Measurements from ENCODE around the gene MAML2.

MAML2 gene

DNA sequence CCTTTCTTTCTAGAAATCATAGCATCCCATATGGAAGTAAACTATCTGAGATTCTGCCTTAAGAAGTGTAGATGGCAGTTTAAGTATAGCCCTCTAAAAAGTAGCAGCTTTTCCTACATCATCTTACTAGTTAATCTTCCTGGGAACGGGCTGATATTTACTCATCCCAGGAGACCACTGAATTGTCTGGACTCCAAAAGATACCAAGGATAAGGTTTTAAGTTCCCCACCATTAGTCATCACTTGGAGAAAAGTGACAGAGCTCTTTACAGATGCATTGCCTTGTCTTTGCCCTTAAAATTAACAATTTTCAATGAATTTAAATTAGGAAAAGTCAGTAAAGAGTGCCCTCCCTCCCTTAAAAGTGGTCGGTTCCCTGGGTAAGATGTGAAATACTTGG, 129.5 kb downstream of the MAML2 start:
- DNase-seq (ENCODE audit: low read depth, low spot score), result no peak

- DNase-seq (ENCODE audit: low read depth, low spot score), result no peak
Measured at GRCh38 chr11:96211436-96211835, 131.6 kb downstream of the MAML2 start.

GRCh38 chr11:96207459-96208449, 135.2 kb downstream of the MAML2 start:
- no peak for DNase-seq (ENCODE audit: low read depth, low spot score)

DNA sequence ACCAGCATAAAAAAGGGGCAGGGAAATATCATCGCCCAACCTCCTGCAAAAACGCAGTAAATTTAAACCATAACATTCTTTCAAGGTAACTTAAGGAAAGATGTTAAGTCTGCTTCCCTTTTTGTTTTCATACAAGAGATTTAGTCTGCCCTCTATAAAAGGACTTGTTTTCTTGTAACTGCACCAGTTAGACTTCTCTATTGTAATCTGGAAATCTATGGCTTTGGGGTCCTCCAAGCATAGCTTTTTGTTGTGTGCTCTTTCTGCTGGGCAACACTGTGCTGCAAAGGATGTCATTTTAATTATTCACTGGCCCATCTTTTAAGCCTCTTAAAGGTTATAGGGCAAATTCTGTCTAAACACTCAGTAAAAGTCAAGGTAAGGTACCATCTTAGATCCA, 136.0 kb downstream of the MAML2 start:
- DNase-seq (ENCODE audit: low read depth, low spot score), result no peak

DNA sequence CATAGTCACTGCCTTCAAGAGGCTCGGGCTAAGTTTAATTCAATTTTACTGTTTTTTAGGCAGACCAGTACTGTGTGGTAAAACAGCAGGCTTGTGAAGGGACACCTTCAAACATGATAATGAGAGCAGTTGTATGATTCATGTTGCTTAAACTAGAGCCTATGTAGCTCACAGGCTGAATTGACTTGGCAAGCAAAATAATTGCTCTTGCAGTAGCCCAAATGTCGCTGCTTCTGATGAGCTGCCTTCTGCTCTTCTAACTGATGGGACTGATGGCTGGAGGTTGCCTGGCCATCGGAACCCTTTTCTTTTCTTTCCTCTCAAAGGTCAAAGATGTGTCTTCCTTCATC, 137.6 kb downstream of the MAML2 start:
- DNase-seq (ENCODE audit: low read depth, low spot score), result no peak

DNA sequence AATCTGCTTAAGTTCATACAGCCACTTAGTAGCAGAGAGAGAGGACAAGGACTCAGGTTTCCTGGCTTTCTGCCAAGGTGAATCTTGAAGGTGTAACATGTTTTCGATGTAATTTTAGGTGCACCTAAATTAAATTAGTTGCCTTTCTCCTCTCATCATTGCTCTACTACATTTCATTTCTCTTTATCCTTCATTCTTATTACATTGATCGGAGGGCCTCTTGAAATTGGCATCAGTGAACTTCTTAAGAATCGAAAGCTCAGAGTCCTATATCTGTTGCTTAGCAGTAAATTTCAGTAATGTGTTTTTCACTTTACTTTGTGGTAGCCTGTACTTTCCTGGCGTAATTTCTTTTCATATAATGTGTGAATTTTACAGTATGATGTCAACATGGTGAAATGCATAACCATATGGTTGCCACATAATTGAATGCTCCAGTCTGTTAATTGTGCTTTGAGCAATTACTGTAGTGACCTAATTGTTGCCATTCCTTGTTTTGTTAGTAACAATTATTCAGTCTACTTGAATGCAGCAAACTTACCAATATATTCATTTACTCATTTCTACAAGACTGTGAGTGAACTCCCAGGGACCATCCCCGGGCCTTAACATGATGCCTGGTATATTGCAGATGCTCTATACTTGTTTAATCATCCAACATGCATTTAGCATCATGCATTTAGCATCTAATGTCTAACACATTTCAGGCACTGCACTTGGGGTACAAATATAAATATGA, 138.1 kb downstream of the MAML2 start:
- DNase-seq (ENCODE audit: low read depth, low spot score), result no peak

GRCh38 chr11:96204366-96204659, 138.7 kb downstream of the MAML2 start:
- no peak for DNase-seq (ENCODE audit: low read depth, low spot score)

DNA sequence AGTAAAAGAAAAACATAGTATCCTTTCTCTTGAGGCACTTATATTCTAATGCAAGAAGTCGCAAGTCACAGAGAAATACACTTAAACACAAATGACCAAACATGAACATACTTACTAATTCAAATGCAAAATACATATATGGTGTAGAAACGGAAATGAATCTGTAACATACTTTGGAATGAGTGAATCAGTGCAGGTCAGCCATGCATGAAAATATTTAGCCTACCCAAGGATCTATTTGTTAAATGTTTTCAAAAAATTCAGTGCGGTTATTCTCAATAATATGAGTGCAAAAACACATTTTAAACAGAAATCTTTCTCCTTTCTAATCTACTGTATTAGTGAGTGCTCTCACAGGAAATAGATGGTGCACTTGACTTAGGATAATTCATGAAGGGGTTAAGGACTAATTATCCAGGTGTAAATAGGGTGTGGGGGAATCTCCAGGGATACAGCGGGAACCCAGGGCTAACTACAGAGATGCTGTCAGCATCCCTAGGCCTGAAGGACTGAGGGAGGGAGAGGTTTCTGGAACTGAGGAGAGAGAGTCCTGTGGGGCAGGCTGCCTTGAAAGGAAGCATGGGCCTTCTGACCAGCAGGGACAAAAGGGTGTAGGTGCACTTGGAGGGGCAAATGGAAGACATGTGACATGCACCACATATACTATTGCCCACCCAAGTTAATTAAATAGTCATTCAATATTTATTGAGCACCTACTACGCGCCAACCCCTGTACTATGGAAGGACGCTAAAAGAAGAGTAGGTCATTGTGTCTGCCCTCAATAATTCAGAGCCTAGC, 139.2 kb downstream of the MAML2 start:
- DNase-seq (ENCODE audit: low read depth, low spot score), result no peak

- no peak for DNase-seq (ENCODE audit: low read depth, low spot score)
Measured at GRCh38 chr11:96200243-96200642, 142.8 kb downstream of the MAML2 start.

DNA sequence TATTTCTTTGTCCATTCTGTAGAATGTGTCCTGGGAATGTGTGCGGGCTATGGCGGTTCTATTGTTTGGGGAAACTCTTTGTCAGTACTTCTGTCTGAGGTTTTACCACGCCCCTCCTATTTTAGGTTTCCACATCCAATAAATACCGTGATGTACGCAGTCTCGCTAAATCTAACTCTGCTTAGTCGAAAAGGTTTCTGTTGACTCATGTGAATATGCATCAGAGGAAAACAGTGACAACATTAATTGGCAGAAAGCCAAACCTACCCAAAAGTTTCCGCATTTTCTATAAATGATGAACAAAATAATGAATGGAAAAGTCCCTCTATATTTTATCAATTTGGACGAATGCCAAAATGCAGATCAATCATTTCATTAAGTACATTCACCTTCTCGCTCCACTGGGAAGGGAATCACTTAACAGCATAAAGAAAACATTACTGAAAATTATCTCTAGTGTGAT, 143.4 kb downstream of the MAML2 start:
- DNase-seq (ENCODE audit: low read depth, low spot score), result no peak

DNA sequence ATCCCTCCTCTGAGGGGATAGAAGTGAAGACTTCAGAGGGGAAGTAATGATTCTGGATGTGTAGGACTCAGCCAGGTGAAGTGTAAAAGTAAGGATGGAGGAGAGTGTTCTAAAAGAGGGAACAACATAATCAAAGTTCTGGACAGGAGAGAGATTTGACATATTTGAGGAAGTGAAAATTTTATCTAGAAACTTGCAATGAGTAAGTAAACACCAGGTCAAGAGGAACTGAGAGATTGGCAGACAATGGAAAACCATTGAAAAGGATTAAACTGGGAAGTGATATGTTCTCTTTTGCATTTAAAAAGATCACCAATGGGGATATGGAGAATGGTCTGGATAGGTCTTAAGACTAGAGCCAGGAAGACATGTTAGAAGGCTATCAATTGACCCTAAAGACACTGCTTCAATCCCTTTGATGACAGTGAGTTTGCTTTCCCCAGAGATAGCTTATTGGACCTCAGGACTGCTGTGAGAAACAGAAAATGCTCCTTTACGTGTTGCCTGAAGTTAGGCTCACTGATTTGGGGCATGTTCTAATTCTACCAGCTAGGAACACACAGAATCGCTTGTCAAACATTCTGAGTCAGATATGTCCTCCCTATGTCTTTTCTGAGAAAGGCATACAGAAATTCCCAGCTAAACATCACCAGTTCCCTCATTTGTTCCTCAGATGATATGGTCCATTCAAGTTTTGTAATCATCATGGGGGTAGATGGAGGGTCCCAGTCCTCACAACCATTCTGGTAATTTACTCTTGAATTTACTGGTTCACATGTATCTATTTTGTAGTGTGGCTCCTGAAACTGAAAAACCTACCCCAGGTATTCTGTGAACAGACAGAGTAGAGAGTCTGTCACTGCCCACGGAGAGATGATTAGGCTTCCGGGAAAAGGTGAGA, 144.9 kb downstream of the MAML2 start:
- DNase-seq (ENCODE audit: low read depth, low spot score), result no peak

- no peak for DNase-seq (ENCODE audit: low read depth, low spot score)
Measured at GRCh38 chr11:96197103-96197502, 145.9 kb downstream of the MAML2 start.

GRCh38 chr11:96196181-96196662, 146.8 kb downstream of the MAML2 start:
- DNase-seq (ENCODE audit: low read depth, low spot score), result no peak

GRCh38 chr11:96195671-96196070, 147.3 kb downstream of the MAML2 start:
- DNase-seq (ENCODE audit: low read depth, low spot score), result no peak

DNA sequence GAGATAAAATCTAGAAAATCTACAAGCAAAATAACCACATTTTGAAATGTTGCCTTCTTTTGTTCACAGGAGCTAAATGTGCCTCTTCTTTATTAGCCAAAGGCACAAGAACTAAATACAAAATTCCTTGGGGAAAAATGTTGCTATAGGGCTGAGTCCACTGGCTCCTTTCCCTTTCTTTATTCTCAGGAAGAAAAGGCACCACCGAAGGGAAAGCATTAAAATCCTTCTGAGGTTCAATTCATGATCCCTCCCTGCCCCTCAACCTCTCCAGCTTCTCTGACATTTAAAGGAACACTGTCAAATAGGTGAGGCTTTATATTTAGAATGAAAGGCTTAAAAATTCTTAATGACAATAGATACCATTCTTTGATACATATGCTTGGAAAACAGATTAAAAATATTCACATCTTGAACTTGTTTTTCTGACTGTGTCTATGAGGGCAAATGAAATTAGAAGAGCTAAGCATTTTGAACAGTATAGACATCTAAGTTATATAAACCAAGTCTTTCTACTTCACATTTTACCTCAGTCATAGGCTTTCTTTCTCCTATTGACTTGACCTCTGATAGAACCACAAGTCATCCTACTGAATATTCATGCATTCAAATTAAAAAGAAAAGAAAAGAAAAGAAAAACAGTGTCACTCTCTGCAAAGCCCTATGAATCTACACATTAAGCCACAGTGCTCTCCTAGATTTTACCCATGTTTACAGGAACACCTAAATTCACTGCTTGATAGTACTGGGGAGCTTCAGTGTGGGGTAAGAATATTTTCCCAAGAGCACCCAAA, 148.2 kb downstream of the MAML2 start:
- no peak for DNase-seq (ENCODE audit: low read depth, low spot score)

- DNase-seq (ENCODE audit: low read depth, low spot score), result no peak
Measured at GRCh38 chr11:96193745-96194443, 149.1 kb downstream of the MAML2 start.

DNA sequence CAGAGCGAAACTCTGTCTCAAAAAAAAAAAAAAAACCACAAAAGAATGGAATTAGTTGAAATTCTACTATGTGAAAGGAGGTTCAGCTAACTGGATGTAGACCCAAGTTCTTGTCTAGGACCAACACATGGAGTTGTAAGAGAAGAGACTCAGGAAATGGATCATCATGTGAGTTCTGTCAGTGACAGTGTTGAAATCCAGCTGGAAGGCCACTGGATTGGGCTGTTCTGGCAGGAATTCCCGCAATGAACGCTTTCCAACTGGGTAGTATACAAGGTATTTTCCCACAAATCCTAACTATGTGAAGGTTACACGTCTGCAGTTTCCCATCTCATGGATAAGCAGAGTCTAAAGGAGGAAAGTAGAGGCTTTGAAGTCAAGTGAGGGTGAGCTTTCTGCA, 151.2 kb downstream of the MAML2 start:
- no peak for DNase-seq (ENCODE audit: low read depth, low spot score)

- DNase-seq (ENCODE audit: low read depth, low spot score), result no peak
Measured at GRCh38 chr11:96189351-96189750, 153.6 kb downstream of the MAML2 start.

GRCh38 chr11:96188243-96189006, 154.6 kb downstream of the MAML2 start:
- no peak for DNase-seq (ENCODE audit: low read depth, low spot score)

Data from smooth muscle cell of the brain vasculature (primary cell).